HepG2 (cell line): Measurements from ENCODE around the gene SEMA4B. TPM values are rescaled to one million over a fixed set of nuclear protein-coding genes. Genes with fewer than 3 reads are reported as not detected.

Source experiments
- ASH2L ChIP-seq: fragments of 300-600, 200-600 bp; sonication (generic); IDR thresholded peaks from 2 replicates; pipeline ENCODE4 v1.7.0; 2017; ENCODE audit warnings: low read depth, mild to moderate bottlenecking, moderate library complexity, mixed read lengths, low read length; ENCODE audit not compliant: insufficient read length
- ETV5 ChIP-seq: IDR thresholded peaks from 2 replicates; pipeline ENCODE4 v1.6.1; 2018; ENCODE audit warnings: missing biosample characterization, missing genetic modification reagents, inconsistent platforms, borderline replicate concordance
- GTF3A ChIP-seq: sonication (generic); formaldehyde crosslinking; conservative IDR thresholded peaks from 2 replicates; pipeline ENCODE4 v1.4.0; 2020; ENCODE audit warnings: mild to moderate bottlenecking, missing genetic modification reagents
- HOXA5 ChIP-seq: sonication (generic); formaldehyde crosslinking; IDR thresholded peaks from 2 replicates; pipeline ENCODE4 v1.4.0; 2020; ENCODE audit warnings: missing genetic modification reagents
- PHF20 ChIP-seq: sonication (generic); formaldehyde crosslinking; IDR thresholded peaks from 2 replicates; pipeline ENCODE4 v1.5.0; 2020; ENCODE audit warnings: mild to moderate bottlenecking, missing genetic modification reagents
- ZBTB8A ChIP-seq: sonication (generic); formaldehyde crosslinking; IDR thresholded peaks from 2 replicates; pipeline ENCODE4 v1.4.0; 2020; ENCODE audit warnings: mild to moderate bottlenecking, low read depth, missing genetic modification reagents, borderline replicate concordance
- ZFAT ChIP-seq: sonication (generic); formaldehyde crosslinking; conservative IDR thresholded peaks from 2 replicates; pipeline ENCODE4 v1.8.1; 2023; ENCODE audit warnings: missing genetic modification reagents, inconsistent platforms
- ZNF12 ChIP-seq: sonication (generic); formaldehyde crosslinking; IDR thresholded peaks from 2 replicates; pipeline ENCODE4 v1.5.0; 2020; ENCODE audit warnings: missing genetic modification reagents
- ZNF143 ChIP-seq: sonication (generic); formaldehyde crosslinking; IDR thresholded peaks from 2 replicates; pipeline ENCODE4 v1.4.0; 2020; ENCODE audit warnings: missing genetic modification reagents
- ZNF160 ChIP-seq: sonication (generic); formaldehyde crosslinking; IDR thresholded peaks from 2 replicates; pipeline ENCODE4 v1.8.0; 2022; ENCODE audit warnings: mild to moderate bottlenecking, inconsistent platforms, missing genetic modification reagents
- ZNF20 ChIP-seq: sonication (generic); formaldehyde crosslinking; IDR thresholded peaks from 2 replicates; pipeline ENCODE4 v1.4.0; 2020; ENCODE audit warnings: mild to moderate bottlenecking, moderate library complexity, missing genetic modification reagents
- ZNF207 ChIP-seq: fragments of 450-650 bp; IDR thresholded peaks from 2 replicates; pipeline ENCODE4 v1.6.1; 2016; ENCODE audit warnings: antibody characterized with exemption, borderline replicate concordance
- ZNF234 ChIP-seq: sonication (generic); formaldehyde crosslinking; conservative IDR thresholded peaks from 2 replicates; pipeline ENCODE4 v1.5.1; 2020; ENCODE audit warnings: mild to moderate bottlenecking, missing genetic modification reagents
- ZNF274 ChIP-seq: sonication (generic); formaldehyde crosslinking; IDR thresholded peaks from 2 replicates; pipeline ENCODE4 v1.5.1; 2020; ENCODE audit warnings: mild to moderate bottlenecking, missing genetic modification reagents
- ZNF329 ChIP-seq: sonication (generic); formaldehyde crosslinking; IDR thresholded peaks from 2 replicates; pipeline ENCODE4 v1.9.0; 2021; ENCODE audit warnings: low read depth, mild to moderate bottlenecking, missing genetic modification reagents
- ZNF589 ChIP-seq: sonication (generic); formaldehyde crosslinking; conservative IDR thresholded peaks from 2 replicates; pipeline ENCODE4 v1.8.0; 2022; ENCODE audit warnings: mild to moderate bottlenecking, moderate library complexity, missing genetic modification reagents
- ZNF629 ChIP-seq: sonication (generic); formaldehyde crosslinking; conservative IDR thresholded peaks from 2 replicates; pipeline ENCODE4 v1.5.0; 2020; ENCODE audit warnings: missing genetic modification reagents
- ZNF891 ChIP-seq: sonication (generic); formaldehyde crosslinking; IDR thresholded peaks from 2 replicates; pipeline ENCODE4 v1.5.0; 2020; ENCODE audit warnings: mild to moderate bottlenecking, missing genetic modification reagents
- ZSCAN22 ChIP-seq: sonication (generic); formaldehyde crosslinking; IDR thresholded peaks from 2 replicates; pipeline ENCODE4 v1.4.0; 2020; ENCODE audit warnings: mild to moderate bottlenecking, missing genetic modification reagents
- polyA plus RNA-seq, 8 experiments: library from polyadenylated mRNA; depleted of rRNA in 3 of 8; stranded (reverse) in 7 of 8; unstranded in 1 of 8; fragments of >200 nt; fragmentation: Illumina TruSeq in 4 of 8; extraction: Trizol in 4 of 8; gene quantifications; 2 replicates each; pipeline versions ENCODE4 v1.2.1 to v1.2.3, GENCODE V29; 2011 to 2016; ENCODE audit warnings: low read depth in 4 of 8, missing spikeins in 1 of 8, mixed read lengths in 1 of 8; ENCODE audit not compliant: insufficient read depth in 1 of 8
- total RNA-seq, 5 experiments: library from RNA; depleted of rRNA; stranded (reverse); fragments of >200 nt; fragmentation: Illumina TruSeq; extraction: Trizol; gene quantifications; 2 replicates each; pipeline ENCODE4 v1.2.3, GENCODE V29; 2016; ENCODE audit warnings: low read depth in 1 of 5
- TF ChIP-seq, protein P1 (sequence below): sonication (generic); formaldehyde crosslinking; IDR thresholded peaks from 2 replicates; pipeline ENCODE4 v1.8.1; 2023; ENCODE audit warnings: mild to moderate bottlenecking, missing genetic modification reagents
- TF ChIP-seq, protein P2 (sequence below): IDR thresholded peaks from 2 replicates; pipeline ENCODE4 v1.6.1; 2016; ENCODE audit warnings: mild to moderate bottlenecking
- TF ChIP-seq, protein P3 (sequence below): sonication (generic); formaldehyde crosslinking; IDR thresholded peaks from 2 replicates; pipeline ENCODE4 v1.5.0; 2020; ENCODE audit warnings: mild to moderate bottlenecking, missing genetic modification reagents
- TF ChIP-seq, protein P4 (sequence below): sonication (generic); formaldehyde crosslinking; IDR thresholded peaks from 2 replicates; pipeline ENCODE4 v1.8.1; 2023; ENCODE audit warnings: mild to moderate bottlenecking, inconsistent platforms, moderate library complexity, missing genetic modification reagents, borderline replicate concordance

SEMA4B gene
- total and polyA plus RNA-seq, 2 of the 13 experiments (the other 11 are each of a cell fraction or from before 2014, with no cell fraction given) = 2.1 to 17.0 TPM

DNA sequence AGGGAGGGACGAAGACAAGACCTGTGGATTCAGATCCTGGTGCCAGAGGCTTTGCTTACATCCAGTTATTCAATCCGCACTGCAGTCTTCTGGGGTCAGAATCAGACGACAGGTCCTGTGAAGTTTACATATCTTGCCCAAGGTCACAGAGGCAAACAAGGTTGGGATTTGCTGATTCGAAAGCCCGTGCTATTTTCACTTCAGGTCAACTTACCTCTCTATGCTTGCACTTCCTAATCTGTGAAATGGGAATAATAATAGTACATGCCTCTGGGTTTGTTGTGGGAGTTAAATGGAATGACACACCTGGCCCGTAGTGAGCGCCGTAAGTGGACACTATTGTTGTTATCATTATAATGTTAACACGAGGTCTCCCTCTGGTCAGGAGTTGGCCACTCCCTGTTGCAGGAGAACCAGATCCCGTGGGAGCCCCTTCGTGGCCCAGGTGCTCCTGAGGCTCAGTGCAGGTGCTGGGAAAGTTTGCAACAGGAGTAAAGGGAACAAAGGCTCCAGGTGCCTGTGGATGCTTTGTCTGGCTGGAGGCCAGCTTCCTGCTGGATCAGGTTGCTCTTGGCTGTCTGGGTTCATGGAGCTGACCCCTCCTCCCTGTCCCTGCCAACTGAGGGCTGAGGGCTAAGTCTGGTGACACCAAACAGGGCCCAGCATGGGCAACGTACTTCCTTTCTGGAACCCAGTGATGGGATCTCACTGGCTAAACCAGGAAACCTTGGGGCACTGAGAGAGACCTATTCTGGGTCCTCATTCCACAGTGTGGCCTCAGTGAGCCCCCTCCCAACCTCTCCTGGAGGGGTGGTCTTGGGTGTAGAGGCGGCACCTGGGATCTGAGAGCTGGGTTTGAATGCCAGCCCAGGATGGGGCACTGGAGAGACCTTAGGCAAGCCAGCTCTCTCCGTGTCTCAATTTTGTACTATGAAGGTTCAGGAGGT, 40.1 kb upstream of the SEMA4B start (continued):
- no peak for TF ChIP-seq ZNF589
- TF ChIP-seq PHF20 (CRISPR knock-in tag) = no peak
- TF ChIP-seq ASH2L = peak; percentile 28
- no peak for TF ChIP-seq ZFAT
- TF ChIP-seq, protein P1, sequence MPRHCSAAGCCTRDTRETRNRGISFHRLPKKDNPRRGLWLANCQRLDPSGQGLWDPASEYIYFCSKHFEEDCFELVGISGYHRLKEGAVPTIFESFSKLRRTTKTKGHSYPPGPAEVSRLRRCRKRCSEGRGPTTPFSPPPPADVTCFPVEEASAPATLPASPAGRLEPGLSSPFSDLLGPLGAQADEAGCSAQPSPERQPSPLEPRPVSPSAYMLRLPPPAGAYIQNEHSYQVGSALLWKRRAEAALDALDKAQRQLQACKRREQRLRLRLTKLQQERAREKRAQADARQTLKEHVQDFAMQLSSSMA (CRISPR knock-in tag) = no peak
- no peak for TF ChIP-seq ZNF891 (CRISPR knock-in tag)
- no peak for TF ChIP-seq ZNF234 (CRISPR knock-in tag)
- TF ChIP-seq ZNF329 (CRISPR knock-in tag) = no peak
- TF ChIP-seq, protein P2, sequence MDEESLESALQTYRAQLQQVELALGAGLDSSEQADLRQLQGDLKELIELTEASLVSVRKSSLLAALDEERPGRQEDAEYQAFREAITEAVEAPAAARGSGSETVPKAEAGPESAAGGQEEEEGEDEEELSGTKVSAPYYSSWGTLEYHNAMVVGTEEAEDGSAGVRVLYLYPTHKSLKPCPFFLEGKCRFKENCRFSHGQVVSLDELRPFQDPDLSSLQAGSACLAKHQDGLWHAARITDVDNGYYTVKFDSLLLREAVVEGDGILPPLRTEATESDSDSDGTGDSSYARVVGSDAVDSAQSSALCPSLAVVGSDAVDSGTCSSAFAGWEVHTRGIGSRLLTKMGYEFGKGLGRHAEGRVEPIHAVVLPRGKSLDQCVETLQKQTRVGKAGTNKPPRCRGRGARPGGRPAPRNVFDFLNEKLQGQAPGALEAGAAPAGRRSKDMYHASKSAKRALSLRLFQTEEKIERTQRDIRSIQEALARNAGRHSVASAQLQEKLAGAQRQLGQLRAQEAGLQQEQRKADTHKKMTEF (CRISPR knock-in tag) = 0 out of 2 replicates have a peak, but pooled peaks have one; percentile 60
- TF ChIP-seq ZBTB8A (CRISPR knock-in tag) = no peak
- no peak for TF ChIP-seq HOXA5 (CRISPR knock-in tag)
- no peak for TF ChIP-seq ZNF274 (CRISPR knock-in tag)
- TF ChIP-seq ZSCAN22 (CRISPR knock-in tag) = no peak
- TF ChIP-seq ZNF629 (CRISPR knock-in tag) = peak; percentile 97
- no peak for TF ChIP-seq ZNF12 (CRISPR knock-in tag)
- TF ChIP-seq ZNF207 = no peak
- TF ChIP-seq GTF3A (CRISPR knock-in tag) = no peak
- TF ChIP-seq ZNF143 (CRISPR knock-in tag) = 0 out of 2 replicates have a peak, but pooled peaks have one; percentile 15
- TF ChIP-seq ETV5 (CRISPR knock-in tag) = peak; percentile 47; the same call in 1 of the 2 replicates
- TF ChIP-seq ZNF160 = no peak; the same call in 1 of the 2 replicates
- no peak for TF ChIP-seq ZNF20 (CRISPR knock-in tag)
- TF ChIP-seq, protein P3, sequence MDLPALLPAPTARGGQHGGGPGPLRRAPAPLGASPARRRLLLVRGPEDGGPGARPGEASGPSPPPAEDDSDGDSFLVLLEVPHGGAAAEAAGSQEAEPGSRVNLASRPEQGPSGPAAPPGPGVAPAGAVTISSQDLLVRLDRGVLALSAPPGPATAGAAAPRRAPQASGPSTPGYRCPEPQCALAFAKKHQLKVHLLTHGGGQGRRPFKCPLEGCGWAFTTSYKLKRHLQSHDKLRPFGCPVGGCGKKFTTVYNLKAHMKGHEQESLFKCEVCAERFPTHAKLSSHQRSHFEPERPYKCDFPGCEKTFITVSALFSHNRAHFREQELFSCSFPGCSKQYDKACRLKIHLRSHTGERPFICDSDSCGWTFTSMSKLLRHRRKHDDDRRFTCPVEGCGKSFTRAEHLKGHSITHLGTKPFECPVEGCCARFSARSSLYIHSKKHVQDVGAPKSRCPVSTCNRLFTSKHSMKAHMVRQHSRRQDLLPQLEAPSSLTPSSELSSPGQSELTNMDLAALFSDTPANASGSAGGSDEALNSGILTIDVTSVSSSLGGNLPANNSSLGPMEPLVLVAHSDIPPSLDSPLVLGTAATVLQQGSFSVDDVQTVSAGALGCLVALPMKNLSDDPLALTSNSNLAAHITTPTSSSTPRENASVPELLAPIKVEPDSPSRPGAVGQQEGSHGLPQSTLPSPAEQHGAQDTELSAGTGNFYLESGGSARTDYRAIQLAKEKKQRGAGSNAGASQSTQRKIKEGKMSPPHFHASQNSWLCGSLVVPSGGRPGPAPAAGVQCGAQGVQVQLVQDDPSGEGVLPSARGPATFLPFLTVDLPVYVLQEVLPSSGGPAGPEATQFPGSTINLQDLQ = no peak
- TF ChIP-seq, protein P4, sequence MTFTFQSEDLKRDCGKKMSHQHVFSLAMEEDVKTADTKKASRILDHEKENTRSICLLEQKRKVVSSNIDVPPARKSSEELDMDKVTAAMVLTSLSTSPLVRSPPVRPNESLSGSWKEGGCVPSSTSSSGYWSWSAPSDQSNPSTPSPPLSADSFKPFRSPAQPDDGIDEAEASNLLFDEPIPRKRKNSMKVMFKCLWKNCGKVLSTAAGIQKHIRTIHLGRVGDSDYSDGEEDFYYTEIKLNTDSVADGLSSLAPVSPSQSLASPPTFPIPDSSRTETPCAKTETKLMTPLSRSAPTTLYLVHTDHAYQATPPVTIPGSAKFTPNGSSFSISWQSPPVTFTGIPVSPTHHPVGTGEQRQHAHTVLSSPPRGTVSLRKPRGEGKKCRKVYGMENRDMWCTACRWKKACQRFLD (CRISPR knock-in tag) = 0 out of 2 replicates have a peak, but pooled peaks have one; percentile 34
